DOHH2 (cell line): ENCODE measurements around the gene ALB.

Source experiments
- CTCF ChIP-seq: fragments of 200-600 bp; sonication (generic); IDR thresholded peaks from one replicate; pipeline ENCODE4 v1.5.1; 2014; ENCODE audit warnings: antibody characterized with exemption, mild to moderate bottlenecking, low read depth, low read length; ENCODE audit not compliant: poor library complexity, severe bottlenecking
- EZH2phosphoT487 ChIP-seq: fragments of 200-600 bp; sonication (generic); IDR thresholded peaks from 2 replicates; pipeline ENCODE4 v1.6.1; 2017; ENCODE audit warnings: borderline replicate concordance, mild to moderate bottlenecking, antibody characterized with exemption, low read length, moderate library complexity, mixed read lengths

- TF ChIP-seq CTCF = no peak
- TF ChIP-seq EZH2phosphoT487 = no peak
Measured at GRCh38 chr4:73379946-73380345, 24.1 kb upstream of the ALB start.
